OCI-LY7 (cell line): ENCODE data around the gene CENPA.

ENCODE experiments used
- CTCF ChIP-seq: fragments of 200-600 bp; sonication (generic); conservative IDR thresholded peaks from 2 replicates; pipeline ENCODE4 v1.5.1; 2014; ENCODE audit warnings: mild to moderate bottlenecking, antibody characterized with exemption, low read length, moderate library complexity, mixed read lengths
- EZH2phosphoT487 ChIP-seq: fragments of 200-600 bp; sonication (generic); IDR thresholded peaks from 2 replicates; pipeline ENCODE4 v1.6.1; 2018; ENCODE audit warnings: low read depth, borderline replicate concordance, mild to moderate bottlenecking, mixed run types, antibody characterized with exemption, low read length, moderate library complexity, mixed read lengths

- no peak for TF ChIP-seq CTCF
- no peak for TF ChIP-seq EZH2phosphoT487
Measured at GRCh38 chr2:26816893-26817292, 31.0 kb downstream of the CENPA start.
